ENCODE measurements around the gene PVALEF. TPM values are rescaled to one million over a fixed set of nuclear protein-coding genes. Genes with fewer than 3 reads are reported as not detected.

Gene PVALEF
- 3.0 TPM for polyA plus RNA-seq (ENCODE audit: insufficient read length)

DNA sequence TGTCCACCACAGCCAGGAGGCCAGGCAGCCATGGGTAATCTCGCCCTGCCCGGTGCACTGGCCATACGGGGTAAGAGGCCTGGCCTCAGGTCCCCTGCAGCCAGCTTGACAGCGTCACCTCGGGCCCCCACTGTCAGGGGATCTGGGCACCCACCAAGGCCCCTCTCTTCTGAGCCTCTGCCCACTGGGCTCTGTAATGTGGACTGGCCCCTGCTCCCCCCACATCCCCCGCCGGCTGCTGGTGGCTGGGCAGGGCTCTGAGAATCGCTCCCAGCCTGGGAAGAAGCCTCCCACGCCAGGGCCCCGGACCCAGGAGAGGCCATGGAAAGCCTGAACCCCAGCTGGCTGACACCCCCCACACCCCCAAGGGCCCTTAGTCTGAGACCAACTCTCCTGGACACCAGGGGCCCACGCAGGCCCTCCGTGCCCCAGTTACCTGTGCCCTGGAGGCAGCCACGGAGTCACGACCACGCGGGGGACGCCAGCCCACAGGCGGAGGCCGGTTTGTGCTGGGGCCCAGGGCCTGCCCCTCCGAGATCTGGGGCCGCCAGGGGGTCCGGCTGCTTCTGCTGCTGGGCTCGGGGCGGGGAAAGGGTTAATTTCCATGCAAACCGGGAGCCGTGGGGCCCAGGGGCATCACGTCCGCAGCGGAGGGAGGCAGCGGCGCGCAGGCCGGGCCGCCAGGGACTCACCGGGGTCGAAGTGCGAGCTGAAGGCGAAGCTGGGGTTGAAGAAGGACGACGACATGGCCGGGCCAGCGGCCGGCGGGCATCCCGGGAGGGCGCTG lies at the start of gene PVALEF:
TSS of gene PVALEF (plus strand) at position 262 of the 787 bp plus-strand sequence. CDS start 15,720 bp downstream, outside the sequence.
- no peak for DNase-seq

DNA sequence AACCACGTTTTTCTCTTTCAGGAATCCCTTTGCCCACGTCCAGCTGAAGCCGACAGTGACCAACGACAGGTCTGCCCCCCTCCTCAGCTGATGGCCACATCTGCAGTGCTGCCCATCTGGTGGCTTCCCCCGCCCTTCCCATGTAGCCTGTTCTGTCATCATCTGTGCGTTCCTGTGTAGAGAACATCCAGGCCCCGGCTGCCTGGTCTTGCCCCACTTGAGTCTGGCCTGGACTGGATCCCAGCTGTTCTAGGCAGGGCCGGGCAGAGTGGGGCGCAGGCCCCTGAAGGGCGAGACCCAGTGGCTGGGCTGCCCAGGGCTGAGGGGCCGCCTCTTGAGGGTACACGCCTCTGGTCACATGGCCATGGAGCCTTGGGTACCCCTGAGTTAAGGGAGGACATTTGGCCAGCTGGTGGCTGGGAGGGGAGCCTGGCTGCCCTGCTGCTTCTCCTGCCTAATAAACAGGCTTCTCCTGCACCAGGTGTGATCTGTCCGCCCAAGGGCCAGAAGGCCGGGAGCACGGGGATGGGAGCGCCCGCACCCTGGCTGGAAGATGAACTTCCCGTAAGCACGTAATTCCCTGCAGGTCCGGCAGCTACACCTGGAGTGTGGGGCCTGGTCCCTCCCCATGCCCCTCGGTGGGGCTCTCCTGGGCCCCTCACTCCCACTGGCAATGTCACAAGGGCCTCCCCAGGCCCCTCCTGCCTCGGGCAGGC lies 49.4 kb upstream of the PVALEF start:
- DNase-seq = no peak

DNA sequence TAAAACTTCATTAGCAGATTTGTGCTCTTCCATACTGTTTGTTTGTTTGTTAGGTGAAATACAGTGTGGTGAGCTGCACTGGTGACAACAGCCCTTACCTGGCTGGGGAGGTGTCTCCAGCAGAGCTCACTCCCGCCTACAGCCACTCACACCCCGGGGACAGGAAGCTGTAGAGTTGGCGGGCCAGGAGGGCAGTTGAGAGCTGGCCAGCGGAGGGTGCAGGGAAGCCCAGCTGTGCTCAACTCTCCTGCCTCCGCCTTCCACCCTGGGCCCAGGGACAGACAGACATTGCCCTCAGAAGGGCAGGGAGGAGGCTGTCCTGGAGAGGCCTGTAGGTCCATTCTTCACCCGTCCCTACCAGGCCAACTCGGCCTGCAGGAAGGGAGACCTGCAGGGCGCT lies 48.6 kb upstream of the PVALEF start:
- DNase-seq = no peak

DNA sequence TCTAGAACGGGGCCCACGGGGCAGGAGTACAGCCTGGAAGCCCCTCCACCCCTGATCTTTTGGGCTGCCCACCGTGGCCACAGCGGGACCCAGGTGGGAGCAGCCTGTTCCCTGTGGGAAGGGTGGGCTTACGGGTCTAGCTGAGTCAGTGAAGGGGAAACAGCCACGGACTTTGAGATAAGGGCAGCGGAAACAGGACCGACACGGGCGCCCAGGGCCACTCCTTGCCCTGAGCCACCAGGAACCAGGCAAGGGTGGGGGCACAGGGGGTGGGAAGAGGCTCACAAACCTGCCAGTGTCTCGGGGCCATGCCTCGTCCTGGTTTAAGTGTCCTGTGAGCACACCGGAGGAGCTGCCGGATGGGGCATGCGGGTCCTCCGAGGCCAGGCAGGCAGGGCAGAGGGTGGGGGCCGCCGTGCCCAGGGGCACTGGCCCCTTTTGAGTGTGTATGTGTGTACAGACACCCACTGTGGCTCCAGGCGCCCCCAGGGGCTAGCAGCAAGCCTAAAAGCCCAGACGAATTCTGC lies 47.6 kb upstream of the PVALEF start:
- DNase-seq = no peak

DNA sequence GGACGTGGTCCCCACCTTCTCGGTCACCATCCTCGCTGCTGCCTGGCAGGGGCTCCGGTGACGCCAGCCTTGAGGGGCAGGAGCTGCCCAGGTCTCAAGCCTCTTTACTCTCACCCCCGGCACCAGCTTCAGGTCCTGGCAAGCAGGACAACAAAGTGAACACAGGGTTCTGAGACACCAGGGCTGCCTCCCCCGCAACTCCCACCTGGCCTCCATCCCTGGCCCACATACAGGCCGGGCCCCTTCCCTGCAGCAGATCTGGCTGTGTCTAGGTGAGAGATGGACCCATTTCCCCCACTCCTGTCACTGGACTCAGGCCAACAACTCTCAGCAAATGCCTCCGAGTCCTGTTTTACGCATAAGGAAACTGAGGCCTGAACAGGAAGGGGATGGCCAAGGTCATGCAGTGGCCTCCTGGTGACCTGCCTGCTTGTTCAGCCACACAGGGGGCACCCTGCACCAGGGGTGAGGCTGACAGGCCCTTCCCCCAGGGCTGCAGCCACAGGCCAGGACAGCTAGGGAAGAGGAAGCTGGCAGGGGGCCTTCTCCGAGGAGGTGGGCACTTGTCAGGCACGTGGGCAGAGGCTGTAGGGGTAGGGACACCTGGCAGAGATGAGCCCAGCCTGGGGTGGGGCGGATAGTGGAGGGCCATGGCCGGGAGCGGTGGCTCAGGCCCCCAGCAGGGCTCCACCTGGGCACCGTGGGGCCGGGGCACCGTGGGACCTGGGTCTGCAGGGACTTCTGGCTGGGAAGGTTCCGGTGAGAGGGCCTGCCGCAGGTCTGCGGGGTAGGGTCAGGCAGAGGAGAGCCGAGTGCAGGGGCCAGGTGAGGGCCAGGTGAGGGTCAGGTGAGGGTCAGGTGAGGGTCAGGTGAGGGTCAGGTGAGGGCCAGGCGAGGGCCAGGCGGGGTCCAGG lies 46.7 kb upstream of the PVALEF start:
- DNase-seq = no peak

DNA sequence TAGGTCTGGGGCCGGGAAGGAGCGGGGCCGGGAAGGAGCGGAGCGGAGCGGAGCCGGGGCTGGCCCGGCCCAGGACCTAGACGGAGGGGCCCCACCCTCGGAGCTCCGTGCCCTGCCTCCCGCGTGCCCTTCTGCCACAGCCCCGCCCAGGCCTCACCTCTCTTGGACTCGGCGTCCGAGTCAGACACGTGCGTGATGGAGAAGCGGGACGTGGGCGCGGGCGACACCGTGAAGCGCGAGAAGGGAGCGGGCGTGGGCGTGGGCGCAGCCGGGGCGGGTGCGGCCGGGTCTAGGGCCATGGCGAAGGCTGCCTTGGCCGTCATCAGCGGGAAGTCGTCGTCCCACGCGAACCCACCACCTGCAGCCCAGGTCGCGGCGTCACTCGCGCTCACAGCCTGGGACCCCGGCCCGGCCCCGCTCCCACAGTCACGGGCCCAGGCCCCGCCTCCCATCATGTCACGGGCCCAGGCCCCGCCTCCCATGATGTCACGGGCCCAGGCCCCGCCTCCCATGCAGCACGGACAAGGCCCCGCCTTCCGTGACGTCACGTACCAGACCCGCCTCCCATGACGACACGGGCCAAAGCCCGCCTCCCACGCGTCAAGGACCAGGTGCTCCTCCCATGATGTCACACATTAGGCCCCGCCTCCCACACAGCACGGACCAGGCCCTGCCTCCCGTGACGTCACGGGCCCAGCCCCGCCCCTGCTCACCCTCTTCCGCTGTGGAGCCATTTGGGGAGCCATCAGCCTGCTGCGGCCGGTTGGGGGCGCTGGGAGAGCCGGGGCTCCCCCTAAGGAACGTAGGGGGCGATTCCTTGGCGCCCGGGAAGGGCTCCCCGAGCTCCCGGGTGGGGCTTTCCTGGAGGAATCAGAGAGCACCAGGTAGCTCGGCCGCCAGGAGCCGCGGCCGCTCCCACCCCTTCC lies 45.8 kb upstream of the PVALEF start:
- peak; percentile 80 for DNase-seq

DNA sequence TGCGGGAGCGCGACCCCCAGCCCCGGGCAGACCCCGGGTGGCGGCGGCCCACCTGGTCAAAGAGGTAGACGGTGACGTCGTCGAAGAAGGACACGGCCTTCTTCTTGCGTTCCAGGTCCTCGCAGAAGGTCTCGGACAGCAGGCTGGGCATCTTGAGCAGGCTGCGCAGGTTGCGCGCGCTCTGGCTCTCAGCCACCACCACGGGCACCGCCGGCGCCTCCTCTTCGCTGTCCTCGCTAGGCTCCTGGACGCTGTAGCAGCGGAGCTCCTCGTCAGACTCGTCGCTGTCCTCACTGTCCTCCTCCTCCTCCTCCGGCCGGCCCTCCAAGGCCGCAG lies 45.2 kb upstream of the PVALEF start:
- no peak for DNase-seq

DNA sequence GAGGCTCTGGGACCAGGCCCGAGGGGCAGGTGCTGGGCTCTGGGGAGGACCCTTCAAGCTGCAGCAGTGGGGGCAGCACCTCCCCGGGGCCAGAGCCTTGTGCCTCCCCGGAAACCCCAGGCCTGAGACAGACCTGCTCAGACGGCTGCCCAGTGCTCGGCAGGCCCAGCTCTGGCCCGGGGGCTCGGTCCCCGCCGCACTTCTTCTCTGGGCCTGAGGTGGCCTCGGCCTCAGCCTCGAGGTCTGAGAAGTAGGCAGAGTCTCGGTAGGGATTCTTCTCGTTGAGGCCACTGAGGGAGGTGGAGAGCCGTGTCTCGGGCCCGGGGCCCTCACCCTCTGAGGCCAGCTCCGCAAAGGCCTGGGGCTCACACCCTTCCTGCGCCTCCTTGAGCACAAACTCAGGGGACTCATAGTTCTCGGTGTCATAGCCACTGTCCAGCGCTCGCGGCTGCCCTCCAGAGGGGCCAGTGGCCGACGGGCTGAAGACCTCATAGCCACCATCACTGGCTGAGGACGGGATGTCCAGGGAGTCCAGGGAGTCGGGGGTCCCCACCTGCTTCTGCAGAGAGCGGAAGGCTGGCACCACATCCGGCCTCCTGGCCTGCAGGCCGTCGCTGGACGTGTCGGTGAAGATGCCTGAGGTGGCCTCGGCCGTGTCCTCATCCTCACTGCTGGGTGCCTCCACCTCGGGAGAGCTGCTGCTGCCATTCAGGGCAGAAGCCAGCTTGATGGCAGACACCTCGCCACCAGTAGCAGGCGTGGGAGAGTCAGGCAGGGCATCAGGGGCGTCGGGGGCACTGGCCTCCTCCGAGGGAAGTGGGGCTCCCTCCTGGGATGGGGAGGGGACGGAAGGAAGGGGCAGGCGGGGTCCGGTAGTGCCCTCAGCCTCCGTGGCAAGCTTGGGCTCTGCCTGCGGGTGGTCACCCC lies 44.3 kb upstream of the PVALEF start:
- DNase-seq = no peak

DNA sequence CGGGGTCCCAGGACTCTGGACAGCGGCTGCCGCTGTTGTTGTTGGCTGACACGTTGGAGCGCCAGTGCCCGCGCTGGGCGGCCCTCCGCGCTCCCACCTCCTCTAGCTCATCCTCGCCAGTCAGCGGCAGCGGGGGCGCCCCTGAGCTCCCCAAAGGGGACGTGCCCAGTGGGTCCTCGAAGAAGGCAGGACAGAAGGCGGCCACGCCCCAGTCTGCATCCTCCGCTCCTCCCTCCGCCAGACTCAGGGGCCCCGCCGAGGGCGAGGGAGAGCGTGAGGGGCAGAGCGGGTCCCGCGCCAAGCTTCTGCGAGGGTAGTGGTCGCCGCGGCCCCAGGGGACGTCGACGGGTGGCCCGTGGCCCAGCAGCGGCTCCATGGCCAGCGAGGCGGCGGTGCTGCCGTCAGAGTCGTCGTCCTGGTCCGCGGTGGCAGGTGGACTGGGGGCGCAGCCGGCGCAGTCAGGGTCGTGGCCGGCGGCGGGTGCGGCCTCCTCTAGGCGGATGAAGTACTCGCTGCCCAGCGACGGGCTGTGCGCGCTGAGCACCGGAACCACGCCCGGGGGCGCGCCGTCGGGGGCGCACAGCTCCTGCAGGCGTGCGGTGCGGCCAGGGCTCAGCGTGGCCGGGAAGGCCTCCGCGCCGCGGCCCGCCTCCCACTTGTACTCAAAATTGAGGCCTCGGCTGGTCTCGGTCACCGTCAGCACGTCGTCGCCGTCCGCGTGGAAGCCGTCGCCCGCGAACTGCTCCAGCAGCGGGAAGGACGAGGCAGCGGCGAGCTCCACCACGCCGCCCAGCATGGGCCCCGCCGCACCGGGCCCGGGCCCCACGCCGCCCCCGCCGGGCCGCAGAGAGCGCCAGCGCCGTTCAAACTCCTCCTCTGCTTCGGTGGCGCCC lies 43.2 kb upstream of the PVALEF start:
- no peak for DNase-seq

DNA sequence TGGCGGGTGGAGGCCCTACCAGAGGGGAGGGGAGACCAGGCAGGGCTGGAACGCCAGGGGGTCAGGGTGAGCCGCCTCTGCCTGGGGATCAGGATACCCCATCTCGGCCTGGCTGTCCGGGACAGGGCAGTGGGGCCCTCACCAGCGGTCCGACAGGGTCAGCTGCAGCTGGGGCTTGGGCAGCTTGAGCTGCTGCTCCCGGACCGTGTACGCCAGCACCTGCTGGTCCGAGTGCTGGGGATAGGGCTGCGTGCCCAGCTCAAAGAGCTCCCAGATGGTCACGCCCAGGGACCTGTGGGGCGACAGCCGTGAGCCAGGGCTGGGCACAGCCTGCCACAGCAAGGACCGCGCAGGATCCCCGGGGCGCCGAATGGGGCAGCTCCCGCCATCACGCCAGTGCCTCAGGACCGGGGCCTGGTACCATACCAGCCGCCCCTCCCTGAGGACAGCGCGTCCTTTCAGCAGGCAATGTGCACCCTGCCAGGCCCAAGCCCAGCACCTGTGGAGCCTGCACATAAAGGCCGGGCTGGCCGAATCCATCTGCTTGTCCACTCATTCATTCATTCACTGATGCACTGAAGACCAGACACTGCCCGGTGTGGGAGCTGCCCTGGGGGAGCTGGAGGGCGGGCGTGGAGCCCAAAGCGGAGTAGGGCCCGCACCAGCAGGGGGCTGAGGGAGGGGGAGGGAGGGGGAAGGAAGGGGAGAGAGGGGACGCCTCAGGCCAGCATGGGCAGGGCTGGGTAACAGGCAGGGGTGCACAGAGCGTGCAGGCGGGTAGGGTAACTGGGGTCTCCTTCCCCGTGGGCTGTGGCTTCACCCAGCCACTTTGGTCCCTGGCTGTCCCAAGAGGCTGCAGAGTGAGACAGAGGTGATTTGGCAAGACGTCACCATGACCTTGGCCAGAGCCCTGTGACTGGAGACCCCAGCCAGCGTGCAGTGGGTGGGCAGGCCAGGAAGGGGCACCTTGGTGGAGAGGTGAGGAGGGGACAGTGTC lies 42.0 kb upstream of the PVALEF start:
- DNase-seq = no peak

DNA sequence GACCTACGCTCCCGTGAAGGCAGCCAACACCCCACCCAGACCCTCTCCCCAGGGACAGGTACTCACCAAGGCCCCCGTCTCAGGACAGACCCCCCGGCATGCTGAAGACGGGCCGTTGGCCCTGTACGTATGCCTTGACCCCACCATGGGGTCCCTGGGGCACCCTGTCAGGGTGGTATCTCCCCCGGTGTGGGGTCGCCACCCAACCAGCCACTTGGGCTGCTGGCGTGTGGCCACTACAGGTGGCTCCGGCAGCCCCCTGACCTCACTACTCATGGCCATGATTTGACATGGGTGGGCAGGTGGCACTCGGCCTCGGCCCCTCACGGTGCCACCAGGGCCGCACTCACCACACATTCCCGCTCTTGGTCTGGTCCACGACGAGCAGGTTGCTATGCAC lies 40.9 kb upstream of the PVALEF start:
- DNase-seq = no peak

DNA sequence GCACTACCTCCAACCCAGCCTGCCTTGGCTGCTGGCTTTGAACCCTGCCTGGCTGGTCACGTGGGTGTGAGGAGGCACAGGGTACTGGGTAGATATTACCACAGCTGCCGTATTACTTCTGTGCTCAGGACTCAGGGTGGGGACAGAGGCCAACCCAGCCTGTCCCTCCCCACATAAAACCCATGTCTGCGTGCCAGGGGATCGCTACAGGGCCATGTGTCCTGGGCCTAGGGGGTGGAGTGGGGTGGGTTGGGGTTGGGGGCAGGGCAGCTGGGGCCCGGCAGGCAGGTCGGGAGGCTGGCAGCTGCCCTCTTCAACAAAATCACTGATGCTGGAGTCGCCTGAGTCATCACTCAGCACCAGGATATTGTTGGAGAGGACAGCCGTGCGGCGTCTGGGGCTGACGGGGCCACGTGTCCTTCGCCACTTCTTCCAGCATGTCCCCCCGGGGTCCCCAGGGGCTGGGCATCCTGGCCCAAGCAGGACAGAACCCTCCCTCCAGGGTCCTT lies 39.7 kb upstream of the PVALEF start:
- DNase-seq = no peak

DNA sequence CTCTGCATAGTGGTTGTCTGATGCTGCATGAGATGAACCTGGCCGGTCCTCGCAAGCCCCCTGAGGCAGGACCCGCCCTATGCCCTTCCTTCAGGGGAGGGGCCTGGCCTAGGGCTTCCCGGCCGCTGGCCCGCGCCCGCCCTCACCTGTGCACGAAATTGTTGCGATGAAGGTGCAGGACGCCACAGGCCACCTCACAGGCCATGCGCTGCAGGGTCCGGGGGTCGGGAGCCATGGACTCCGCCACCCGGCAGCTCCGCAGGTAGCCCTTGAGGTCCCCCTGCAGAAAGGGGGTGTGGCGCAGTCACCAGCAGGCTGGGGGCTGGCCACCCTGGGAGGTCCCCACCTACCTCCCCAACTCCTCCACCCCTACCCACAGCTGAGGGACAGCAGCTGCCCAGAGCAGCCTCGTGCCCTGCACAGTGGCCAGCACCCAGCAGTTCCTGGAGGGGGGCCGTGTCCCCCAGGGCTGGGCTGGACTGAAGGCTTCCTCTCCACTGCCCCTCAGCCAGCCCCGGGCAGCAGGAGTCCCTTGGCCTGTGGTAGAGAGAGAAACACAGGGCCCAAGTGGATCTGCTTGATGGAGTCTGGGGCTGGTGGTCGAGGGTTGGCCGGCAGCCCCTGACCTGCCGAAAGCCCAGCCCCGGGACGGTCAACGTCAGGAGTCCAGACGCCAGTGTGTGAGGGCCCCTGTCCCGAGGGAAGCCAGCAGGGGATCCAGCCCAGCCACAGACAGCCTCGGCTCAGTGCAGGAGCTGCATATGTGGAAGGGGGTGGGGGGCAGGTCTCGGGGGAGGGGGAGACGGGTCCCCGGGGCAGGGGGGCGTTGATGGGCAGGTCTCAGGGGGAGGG lies 38.8 kb upstream of the PVALEF start:
- DNase-seq = no peak

DNA sequence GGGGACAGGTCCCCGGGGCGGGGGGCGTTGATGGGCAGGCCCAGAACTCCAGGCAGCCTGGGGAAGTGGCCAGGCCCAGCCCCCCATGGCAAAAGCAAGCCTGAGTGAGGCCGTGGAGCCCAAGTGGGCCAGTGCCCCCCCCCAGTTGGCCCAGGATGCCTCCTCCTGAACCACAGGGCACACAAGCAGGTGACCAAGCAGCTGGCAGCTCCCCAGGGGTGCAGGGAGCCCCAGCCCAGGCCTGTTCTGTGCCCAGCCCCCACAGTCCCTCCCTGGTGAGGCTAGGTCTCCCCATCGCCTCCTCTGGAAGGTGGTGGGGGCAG lies 38.2 kb upstream of the PVALEF start:
- no peak for DNase-seq

DNA sequence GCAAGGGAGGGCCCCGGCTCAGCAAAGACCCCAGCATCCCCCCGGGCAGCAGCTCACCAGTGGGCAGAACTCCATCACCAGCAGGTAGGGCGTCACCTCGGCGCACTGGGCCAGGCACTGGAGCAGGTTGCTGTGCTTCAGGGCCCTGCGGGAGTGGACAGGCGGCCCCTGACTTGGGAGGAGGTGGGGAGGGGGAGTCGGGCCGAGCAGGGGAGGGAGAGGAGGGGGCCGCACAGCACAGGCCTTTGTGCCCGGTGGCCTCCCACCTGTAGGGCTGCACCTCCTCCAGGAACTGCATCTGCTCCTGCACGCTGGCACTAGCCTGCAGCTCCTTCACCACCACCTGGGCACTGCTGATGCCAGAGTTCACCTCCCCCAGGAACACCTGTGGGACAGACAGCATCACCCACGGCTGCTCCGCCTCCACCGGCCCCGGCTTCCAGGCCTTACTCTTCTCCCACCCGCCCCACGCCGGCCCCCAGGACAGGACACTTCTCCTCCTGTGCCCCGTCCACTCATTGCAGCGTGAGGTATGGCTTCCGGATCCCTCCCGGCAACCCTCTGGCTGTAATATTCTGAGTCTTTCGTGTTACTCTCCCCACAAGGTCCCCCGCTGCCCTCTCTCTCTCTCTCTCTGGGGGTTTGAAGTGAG lies 37.7 kb upstream of the PVALEF start:
- no peak for DNase-seq

DNA sequence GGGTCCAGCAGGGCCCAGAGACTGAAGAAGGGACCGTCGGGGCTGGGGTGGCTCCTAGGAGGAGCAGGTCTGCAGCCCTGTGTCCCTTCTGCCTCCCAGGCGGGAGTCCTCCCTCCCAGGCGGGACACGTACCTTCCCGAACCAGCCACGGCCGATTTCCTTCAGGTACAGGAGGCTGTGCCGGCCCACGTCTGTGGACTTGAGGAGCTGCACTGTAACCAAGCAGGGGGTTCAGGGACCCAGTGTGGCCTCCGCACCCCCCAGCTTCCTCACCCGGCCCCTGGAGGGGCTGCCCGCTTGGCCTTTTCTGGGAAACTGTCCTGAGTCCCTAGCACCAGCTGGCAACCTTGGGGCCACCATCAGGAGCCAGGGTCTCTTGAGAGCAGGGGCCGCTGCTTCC lies 37.0 kb upstream of the PVALEF start:
- DNase-seq = no peak

DNA sequence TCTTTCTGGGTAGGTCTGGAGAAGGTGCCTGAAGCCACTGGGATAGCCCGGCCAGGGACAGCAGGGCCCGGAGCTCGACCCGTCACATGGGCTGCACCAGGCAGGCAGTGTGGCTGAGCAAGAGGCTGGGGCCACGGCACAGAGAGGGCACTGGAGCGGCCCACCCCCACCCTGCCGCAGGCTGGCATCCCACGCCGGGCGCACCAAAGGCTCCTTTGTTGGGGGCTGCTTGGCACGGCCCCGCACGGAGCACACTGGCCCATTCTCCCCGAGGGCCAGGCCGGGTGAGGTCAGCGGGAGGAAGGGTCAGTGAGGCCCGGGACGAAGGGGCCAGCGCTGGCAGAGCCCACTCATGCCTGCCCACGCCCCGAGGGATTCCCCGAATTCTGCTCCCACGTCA lies 36.5 kb upstream of the PVALEF start:
- no peak for DNase-seq

Data from hindlimb muscle (tissue), 1 donor.